Measurements from ENCODE around the gene CD46.
A peak's percentile ranks its signal among the peaks of the same experiment; 100 is the strongest.

The CD46 gene

DNA sequence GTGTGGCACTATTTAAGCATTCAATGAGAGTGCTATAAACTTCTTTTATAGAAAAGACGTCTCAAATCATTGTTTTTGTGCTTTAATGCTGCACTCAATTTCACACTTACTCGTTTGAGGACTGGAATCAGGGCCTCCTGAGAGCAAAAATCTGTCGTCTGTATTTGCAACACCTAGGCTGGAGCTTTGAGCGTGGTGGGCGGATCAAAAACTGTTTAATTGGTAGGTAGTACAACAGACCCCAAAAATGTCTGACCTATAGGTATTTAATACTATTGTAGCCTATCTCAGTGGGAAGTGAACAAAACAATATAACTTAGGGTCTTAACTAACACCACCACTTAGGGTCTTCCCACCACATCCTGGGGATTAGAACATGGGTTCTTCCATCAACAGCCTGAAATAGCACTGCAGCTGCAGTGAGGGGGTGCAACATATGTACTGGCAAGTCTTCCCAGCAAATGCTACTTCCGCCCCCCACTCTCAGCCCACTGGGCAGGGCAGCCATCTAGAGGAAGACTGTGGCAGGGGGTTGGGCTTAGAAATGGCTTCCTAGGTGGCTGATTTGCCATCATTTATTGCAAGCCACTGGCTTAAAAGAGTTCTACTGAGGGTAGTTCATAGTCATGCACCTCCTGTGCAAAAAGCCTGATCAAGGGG lies 48.3 kb downstream of the CD46 start:
- no peak for DNase-seq

DNA sequence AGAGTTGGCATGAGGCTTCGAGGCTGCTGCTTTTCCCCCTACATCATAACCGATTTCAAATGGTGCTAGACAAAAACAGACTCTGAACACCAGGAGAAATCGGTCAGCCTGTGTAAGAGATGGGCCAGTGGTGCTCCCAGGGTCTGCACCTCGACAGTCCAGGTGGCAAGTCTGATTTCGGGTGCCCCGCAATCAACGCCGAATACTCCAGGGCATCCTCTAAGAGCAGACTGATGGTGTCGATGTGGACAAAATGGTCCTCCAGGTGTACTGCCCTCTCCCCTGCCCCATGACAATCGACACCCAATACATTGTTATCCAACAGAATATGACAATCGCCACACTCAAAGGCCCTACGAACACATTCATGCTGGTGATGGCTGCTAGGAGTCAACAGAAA lies 50.0 kb downstream of the CD46 start:
- DNase-seq: no peak

DNA sequence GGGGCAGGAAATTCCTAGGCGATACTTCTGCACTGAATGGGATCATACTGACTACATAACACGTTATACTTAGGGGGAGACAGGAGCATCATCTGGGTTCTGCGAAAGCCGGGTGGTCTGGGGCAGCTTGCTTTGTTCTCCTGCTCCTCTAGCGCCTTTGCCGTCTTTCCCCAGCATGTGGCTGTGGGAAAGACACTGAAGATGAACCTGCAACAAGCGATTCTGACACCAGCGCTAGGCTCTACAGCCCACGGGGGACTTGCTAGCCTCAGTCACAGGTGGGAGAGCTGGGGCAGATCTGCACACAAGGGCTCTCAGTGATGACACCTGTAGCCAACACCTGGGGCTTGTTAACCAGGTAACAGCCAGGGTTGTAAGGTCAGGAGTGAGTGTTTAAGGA lies 51.8 kb downstream of the CD46 start:
- DNase-seq: no peak

DNA sequence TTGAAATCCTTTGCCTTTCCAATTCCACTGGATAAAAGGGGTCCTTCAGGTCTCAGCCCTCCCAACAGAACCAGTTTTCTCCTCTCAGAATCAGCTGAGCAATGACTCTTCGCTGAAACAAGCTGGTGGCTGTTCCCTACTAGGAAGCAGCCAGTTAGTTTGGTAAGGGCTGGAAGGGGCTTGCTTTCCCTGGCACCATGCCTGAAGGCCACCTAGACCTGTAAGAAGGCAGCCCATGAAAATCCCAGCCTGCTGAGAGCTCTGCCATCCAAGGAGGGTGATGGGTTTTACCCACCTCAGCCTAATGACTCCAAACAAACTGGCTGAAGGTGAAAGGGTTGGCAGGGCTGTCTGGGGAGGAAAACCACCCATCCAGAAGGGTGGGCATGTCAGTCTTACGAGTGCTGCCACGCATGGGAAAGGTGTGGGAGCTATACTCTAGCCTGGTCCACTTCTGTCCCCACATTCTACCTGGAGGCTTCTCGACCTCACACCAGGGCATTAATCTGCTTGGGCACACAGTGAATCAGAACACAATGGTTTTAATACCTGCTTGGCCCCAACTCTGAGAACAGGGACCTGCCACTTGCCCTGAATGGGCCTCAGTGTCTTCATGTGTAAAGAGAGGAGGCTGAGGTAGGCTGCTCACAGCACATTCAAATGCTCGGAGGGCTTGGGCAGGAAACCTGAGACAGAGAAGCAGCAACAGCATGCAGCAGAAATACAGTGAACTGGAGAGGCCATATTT lies 53.0 kb downstream of the CD46 start:
- DNase-seq: no peak

DNA sequence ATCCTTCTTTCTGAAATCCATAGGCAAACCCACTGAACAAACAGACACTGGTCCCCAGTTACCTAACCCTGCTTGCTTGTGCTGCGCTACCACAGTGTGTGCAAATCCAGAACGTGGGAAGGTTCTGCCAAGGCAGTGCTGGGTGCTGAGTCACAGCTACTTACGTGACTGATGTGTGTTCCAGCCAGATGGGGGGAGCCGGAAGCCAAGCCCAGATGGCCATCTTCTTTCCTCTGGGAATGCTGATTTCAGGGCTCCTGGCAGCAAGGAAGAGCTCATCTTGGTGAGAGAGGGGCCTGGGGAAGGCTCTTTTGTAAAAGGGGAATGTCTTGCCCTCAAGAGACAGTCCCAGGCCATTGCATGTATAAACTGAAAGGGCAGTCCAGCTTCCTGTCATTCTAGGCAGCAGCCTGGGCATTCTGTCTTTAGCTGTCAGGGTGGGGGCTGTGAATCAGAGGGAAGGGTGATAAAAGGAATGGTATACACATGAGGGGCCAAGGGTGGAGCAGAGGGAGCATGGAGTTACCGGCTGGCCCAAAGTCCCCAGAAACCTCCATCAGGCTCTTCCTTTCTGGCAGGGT lies 54.1 kb downstream of the CD46 start:
- DNase-seq: peak; percentile 85

DNA sequence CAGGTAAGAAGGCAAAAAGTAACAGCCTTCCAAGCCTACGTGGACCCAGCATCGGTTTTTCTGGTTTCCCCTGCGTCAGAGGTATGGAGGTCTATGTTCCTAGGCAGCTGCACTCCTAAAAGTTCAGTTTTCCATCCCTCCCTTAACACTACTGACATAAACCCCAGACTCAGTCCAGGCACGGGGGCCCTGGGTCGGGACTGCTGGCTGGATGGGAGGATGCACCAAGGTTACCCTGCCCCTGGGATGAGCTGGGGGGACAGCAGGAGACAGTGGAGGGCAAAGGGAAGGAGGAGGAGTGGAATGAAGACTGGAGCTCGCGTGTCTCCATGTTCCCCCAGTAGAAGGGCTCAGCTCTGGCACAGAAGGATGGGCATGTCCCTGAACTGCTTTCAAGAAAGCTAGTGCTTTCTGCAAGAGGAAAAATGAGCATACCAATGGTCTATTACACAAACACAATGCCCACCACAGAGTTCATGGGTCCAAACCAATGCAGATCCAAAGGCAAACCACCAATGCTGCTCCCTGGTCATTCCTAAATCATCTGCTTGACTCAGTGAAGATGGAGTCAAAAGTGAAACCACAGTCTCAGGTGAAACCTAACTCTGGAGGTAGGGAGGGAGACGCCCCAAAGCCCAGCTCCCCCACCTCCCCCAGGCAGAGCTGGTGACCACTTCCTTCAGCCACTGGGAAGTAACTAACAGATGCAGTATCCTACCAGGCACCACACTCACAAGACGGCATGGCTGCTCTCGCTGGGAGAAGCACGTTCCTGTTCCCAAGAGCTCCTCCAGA lies 54.9 kb downstream of the CD46 start:
- no peak for DNase-seq

DNA sequence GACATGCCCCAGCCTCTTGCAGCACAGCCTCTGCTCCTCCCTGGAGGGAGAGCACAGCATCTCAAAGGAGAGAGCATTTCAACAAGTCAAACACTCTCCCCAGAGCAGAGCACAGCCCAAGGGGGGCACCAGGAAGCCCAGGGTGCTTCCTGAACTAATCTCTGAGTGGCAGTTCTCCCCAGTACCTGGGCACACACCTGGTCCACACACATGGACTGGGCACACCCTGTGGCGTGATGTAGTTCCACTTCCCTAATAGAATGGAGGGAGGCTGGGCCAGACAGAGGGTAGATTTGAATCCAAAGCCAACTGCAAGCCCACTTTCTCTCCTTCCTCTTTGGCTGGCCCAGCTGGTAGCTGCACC lies 55.5 kb downstream of the CD46 start:
- DNase-seq: no peak

DNA sequence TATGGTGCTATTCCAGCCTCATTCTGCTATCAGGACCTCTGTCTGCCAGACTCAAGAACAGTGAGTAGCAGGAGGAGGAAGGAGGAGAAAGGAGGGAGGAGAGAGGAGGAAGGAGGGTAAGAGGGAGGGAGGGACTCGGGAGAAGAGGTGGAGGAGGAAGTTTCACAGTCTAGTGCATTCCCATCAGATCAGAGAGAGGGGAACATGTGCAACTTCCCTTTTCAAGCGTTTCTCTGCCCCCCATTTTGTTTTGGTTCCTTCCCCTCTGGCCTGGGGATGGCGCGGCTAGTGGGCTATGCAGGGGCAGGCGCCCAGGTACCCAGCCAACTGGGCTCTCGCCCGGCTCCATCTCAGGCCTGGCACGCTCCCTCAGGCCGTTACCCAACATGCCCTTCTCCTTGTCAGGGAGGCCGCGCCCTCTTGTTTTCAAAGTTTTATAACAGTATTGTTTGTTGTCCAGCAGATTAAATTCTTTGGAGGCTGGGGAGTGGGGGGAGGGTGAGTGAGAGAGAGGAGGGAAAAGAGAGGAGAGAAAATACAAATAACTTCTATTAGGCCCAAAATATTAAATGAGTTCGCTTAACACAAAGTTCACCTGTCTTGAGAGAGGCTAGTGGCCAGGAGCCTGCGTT lies 56.0 kb downstream of the CD46 start:
- peak; percentile 78 for DNase-seq

DNA sequence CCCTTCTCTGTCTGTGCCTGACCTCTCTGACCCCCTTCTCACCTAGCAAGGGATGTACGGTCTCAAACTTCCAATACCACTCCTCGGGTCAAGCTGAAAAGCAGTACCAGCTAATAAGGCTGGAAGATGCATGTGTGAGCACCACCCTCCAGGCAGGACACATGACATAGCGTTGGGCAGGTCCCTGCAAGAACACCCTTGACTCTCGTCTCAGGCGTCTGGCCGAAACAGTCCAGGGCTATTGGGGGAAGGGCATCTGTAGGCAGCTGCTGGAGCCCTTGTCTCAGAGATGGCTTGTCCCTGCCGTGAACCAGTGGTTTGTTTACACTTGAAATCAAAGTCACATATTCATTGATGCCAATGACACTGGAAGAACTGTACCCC lies 56.5 kb downstream of the CD46 start:
- no peak for DNase-seq

DNA sequence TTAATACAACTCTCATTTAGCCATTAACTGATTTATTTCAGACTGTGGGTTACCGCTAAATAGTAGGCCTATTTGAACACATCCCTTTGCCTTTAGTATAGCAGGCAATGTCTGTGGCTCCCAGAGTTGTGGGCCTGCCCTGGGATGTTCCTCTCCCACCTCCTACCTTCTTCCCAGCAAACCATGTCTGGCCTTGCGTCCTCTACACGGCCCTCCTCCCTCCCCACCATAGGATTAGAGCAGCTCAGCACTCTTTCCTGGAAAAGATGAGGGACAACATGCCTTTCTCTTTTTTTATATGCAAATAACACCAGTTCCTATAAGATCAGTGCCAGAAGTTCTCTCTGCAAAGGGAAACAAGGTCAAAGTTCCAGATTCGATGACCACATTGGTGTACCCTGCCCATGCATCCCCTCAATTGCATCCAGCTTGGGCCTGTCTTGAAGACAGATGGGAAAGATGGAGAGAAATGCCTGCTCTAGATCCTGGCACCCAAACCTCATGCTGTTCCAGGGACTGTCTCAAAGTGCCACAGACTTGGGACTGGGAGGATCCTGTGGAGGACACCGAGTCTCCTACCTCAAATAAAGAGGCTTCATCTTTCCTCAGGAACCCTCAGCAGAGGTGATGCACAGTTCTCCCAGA lies 57.2 kb downstream of the CD46 start:
- DNase-seq: no peak

DNA sequence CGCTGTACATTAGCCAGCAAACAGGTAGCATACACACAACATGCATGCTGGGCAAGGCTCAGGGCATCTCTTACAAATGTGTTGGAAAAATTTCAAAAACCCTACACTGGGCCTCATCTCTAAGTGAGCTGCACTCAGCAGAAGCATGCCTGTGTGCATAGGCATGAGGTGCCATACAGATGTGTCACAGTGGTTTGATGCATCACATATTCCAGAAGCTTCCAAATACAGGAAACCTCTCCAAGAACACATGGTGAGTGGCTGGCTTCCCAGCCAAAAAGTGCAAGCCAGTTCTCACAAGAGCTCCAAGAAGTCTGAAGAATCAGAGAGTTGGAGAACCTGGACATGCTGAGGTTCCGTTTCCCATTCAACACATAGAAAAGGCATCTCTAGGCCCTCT lies 58.3 kb downstream of the CD46 start:
- no peak for DNase-seq

DNA sequence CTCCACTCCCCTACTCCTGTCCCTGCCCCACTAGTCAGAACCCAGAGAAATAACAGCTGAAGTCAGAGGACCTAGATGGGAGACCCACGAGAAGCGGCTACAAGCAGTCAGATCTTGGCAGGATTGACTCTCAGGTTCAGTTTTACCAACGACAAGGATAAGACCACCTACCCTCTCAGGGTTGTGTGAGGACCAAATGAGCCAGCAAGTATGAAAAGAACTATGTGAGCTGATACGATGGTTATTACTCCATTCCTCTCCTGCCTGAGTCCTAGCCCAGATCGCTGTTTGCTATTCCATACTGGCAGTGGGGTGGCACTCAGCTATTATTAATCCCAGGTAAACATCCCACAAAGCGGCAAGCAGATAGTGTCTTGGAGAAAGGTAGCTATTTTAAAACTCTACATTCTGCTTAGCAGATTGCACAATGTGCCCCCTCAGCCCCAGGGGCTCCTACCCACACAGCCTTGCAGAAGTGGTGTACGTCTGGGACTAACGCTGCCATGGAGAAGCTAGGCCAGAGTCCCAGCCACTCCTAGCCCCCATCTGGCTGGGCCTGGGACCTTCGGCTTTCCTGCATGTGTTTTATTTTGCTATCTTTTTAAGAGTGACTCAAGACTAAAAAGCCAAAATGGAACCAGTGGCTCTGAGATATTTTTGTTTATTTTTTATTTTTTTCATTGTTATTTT lies 58.9 kb downstream of the CD46 start:
- DNase-seq: no peak

DNA sequence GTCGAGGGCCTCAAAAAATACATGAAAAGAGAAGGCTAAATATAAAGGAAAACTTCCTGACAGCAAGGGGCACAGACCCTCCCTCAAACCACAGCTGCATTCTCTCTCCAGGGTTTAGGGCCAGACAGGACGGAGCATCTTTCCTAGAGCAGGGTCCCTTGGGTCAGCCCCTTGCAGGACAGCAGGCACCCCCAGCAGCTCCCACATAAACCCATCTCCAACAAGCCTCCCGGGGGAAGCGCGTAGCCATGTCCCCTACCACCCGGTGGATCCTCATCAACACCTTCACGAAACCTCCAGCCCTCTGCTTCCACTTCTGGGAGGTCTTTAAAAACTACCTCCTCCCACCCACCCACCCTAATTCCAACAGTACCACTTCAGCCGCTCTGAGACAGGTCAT lies 59.5 kb downstream of the CD46 start:
- DNase-seq: no peak

DNA sequence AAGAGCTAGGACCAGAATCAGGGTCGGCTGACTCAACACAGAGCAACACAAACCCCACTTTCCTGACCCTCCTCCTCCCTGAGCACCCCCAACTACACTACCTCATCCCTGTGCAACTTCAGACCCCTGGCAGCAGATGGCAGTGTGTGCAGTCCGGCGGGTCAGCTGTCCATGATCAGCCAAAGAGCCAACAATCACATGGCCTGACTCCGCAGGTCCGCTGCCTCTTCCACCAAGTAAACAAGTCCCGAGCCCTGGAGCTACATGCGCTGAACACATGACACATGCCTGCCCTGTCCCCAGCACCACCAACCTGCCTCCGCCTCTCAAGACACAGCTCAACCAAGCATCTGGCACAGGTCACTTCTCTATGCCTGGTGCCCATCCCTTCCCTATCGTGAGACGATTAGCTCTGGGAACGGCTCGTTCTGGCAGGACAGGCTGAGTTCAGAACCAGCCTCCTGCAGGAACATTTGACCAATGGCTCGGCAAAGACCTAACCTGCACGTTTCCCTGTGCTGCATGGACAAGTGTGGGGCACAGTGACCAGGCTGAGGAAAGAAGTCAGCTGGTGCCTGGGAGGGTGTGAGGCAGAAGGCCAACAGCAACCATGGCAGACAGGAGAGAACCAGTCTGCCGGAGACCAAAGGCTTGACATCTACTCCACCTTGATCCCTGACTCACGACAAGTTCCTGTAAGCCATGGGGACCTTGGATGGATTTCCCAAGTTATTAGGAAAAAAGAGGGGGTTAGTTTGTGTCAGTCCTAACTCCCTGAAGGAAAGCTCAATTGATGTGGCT lies 60.3 kb downstream of the CD46 start:
- no peak for DNase-seq

DNA sequence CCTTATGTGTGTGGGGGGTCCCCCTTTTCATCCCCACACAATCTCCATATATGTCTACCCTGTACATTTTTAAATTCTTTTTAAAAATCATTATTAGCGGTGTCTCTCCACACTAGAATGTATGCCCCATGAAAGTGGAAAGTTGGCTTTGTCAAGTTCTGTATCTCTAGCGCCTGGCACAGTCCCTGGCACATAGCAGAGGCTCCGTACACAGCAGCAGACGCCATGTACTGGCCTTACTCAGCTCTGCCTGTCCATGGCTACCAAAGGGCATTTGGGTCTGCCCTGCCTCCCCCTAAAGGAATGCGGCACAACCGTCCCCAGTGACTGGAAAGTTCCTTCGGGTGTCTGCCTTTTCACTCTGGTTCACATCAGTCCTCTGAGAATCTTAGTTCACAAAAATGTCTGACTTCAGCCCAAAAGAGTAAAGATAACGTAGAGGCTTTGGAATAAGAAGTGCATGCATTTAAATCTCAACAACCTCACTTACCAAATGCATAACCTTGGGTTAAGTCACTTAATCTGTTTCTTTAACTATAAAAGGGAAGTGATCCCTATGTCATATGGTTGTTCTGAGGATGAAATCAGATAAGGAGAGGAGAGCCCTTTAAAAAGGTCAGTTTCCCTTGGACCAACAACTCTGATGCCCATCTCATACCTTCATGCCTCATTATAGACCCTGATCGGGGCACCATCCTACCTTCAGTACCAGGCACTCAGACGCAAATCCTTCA lies 61.1 kb downstream of the CD46 start:
- peak; percentile 66 for DNase-seq

DNA sequence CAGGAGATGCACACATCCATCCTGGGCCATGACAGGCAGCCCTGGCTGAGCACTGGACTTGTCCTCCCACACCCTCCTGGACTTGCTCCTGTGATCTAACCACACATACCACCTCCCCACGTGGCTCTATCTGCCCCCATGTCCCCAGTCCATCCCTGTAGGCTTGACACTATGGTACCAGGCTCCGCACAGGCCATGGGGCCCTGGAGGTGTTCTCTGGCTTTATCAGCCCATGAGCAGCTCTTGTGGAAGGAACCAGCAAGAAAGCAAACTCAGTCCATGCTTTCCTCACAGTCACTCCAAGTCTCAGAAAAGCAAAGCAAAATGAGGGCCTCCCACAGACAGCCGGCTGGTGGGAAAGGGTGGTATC lies 61.6 kb downstream of the CD46 start:
- DNase-seq: no peak

DNA sequence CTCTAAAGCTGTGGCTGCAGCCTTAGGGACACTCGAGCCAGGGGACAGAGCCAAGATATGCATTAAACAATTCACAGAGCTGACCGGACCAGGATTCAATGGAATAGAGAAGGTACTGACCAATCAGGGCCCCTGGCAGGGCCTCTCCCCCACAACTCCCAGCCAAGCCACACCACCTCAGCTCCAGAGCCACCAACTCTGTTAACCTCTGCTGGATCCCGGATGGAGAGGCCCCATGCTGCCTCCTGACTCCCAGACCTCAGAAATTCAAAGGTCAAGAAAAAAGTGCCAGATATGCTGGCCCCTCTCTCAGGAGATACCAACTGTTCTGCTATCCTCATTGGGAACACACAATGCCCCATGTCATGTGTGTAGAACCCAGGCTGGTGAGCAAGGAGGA lies 62.1 kb downstream of the CD46 start:
- no peak for DNase-seq

DNA sequence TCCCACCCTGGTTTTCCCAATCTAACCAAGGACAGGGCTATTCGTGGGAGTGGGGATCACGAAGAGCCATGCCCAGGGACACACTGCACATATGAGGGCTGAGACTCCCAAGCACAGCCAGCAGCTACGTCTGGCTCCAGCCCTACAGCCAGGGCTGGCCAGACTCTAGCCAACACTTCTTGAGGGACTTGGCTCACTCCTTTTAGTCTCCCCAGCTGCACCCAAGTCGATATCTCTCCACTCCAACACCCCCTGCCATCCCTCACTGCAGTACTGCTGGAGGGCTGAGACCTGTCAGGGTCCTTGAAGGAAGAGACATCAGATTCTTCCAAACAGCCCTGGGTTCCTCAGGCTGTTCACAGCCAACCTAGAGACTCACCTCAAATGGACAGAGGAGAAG lies 62.6 kb downstream of the CD46 start:
- DNase-seq: no peak

DNA sequence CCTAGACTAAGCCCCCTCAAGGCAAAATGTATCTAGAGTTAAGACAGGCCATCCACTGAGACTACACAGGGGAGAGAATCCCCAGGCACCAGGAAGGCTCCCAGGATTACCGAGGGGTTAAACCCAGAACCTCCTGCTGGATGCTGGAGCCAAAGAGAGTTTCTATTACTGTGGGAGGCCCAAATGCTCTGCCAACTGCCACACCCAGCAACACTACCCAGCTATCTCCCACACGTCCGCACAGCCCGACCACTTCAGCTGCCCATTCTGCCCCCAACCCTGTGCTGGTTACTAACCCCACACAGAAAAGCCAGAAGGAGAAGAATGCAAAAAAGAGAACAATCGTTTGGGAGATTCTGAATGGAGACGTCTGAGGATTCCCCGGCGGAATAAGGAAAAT lies 63.6 kb downstream of the CD46 start:
- no peak for DNase-seq

DNA sequence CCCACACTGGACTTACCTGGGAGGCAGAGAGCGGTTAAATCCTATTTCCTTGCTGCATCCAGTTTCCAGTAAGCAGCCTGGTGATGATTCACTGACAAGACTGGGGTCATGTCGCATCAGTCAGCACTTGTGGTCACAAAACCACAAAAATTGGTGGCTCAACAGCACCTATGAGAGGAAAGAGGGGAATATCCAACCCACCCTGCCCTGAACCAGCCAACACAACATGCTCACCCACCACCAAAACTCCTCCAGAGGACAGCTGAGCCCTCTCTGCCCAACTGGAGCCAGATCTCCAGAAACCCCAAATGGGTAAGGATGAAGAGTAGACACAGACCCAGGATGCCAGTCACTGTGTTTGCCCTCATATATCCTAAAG lies 64.0 kb downstream of the CD46 start:
- DNase-seq: peak; percentile 81

DNA sequence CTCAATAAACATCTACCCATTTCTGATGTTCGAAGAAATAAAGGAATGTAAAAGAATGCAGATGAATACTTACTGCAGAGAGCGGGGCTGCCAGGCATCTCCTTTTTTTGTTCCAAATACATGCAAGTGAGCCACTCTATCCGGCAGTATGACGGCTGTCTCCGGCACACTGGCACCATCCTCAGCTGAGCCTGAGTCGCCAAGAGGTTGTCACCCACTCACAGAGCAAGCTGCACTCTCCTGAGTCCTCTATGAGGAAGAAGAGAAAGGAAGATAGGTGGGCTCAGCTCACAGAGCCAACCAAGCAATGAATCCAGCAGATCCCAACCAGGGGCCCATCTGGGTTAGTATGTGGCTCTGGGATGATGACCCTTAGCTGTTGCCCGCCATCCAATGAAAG lies 65.3 kb downstream of the CD46 start:
- no peak for DNase-seq

All from suppressor macrophage treated with lipopolysaccharide for 4 hours (primary cell).